Right cardiac atrium (tissue), 5 donors: Measurements from ENCODE around the gene SUFU. TPM values are rescaled to one million over a fixed set of nuclear protein-coding genes. Genes with fewer than 3 reads are reported as not detected.
A peak's percentile ranks its signal among the peaks of the same experiment; 100 is the strongest.

ENCODE experiments used
- ATAC-seq, 2 donors: fragments of 200-7000 bp; cut with Tn5 transposase; one replicate each; pipeline versions ENCODE4 v1.8.0 to v1.9.1; 2020; ENCODE audit warnings: moderate library complexity in 2 of 2, mild to moderate bottlenecking in 1 of 2
- DNase-seq, 3 donors: peaks; one replicate each; pipeline ENCODE4 v3.0.0-alpha.2; 2020
- H3K27ac ChIP-seq: one replicate; pipeline ENCODE4 v1.5.1; 2013; ENCODE audit warnings: mild to moderate bottlenecking, low read length, control low read depth, moderate library complexity
- H3K27me3 ChIP-seq: one replicate; pipeline ENCODE4 v1.6.1; 2013; ENCODE audit not compliant: control insufficient read depth, insufficient read depth
- H3K4me1 ChIP-seq: one replicate; pipeline ENCODE4 v1.6.1; 2013; ENCODE audit warnings: low read length; ENCODE audit not compliant: control insufficient read depth, insufficient read depth
- H3K4me3 ChIP-seq: one replicate; pipeline ENCODE4 v1.5.1; 2013; ENCODE audit warnings: low read length, control low read depth
- H3K9me3 ChIP-seq: one replicate; pipeline ENCODE4 v1.6.1; 2013; ENCODE audit warnings: low read length; ENCODE audit not compliant: control insufficient read depth
- WGBS: extraction: QIAGEN DNeasy Blood & Tissue Kit; methylation state at CpG from one replicate; pipeline ENCODE4 v1.1.7; 2013; 5-methylcytosine and 5-hydroxymethylcytosine counted together
- intact Hi-C, 4 donors: fragments of 100-400 bp; cut with DNase I; formaldehyde crosslinking; loops; one replicate each; pipeline versions ENCODE4 v1.11.0 to v1.14.0; 2022 to 2023
- polyA plus RNA-seq: library from polyadenylated mRNA; stranded (reverse); fragments of 200-250 nt; gene quantifications from one replicate; pipeline ENCODE4 v1.2.3, GENCODE V29; 2013
- total RNA-seq, 4 donors: library from RNA; stranded (reverse); fragmentation: NEBNext Ultra II Directional; extraction: Animal tissue kit (Norgen Biotek cat#: 25700); gene quantifications; one replicate each; pipeline ENCODE4 v1.2.1, GENCODE V29; 2021
- donor health status: healthy with polysubstance abuse.
- donor health status: DM: no; HTN: yes; CAD: no.
- donor health status: DM: no; HTN: no; CAD: no.
- donor health status: DM: no; HTN: yes; CAD: no; lungs with severe emphysema.
- donor health status: DM: yes; HTN: yes; CAD: no.

SUFU gene
- total and polyA plus RNA-seq, 5 donors: 6.7 to 11.8 (median 11.4) TPM

DNA sequence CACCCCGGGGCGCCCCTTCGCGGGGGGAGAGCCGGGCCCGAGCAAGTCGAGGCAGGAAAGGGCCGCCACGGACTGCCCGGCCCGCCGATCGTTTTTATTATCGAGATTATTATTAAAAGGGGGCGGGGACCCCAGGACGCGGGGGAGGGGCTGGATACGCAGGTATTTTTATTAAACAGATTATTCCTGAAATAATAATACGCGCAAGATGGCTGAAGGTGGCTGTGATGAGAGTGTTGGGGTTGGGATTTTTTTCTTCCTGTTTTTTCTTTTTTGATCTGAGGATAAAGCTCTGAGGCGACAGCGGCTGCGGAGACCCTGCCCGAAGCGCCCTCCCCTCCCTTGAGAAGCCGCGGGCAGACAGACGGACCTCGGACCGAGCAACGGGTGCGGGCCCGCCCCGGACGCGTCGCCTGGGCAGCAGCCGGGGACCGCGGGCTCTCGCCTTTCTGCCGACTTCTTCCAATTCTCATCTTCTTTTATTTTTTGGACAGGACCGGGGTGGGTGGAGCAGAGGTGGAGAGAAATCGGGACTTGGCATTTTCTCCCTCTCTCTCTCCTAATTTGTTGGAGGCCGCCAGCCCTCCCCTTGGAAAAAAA, 139.1 kb downstream of the SUFU start:
- Histone ChIP-seq H3K27ac (peak overlapping the region; percentile 96), H3K27me3 (no peaks in the 10 kb centered on the region), H3K9me3 (no peaks in the 10 kb centered on the region), H3K4me3 (peak overlapping the region; percentile 93), H3K4me1 (peaks cover 6% of the 10 kb centered on the region)
- peak; percentile 74 to 90 (median 89) for DNase-seq
- peak in 1 of 2 donors; percentile 9 for ATAC-seq
- WGBS: under 1% methylated on average over 45 of the region's 45 CpGs
- intact Hi-C loops: no loop called here

DNA sequence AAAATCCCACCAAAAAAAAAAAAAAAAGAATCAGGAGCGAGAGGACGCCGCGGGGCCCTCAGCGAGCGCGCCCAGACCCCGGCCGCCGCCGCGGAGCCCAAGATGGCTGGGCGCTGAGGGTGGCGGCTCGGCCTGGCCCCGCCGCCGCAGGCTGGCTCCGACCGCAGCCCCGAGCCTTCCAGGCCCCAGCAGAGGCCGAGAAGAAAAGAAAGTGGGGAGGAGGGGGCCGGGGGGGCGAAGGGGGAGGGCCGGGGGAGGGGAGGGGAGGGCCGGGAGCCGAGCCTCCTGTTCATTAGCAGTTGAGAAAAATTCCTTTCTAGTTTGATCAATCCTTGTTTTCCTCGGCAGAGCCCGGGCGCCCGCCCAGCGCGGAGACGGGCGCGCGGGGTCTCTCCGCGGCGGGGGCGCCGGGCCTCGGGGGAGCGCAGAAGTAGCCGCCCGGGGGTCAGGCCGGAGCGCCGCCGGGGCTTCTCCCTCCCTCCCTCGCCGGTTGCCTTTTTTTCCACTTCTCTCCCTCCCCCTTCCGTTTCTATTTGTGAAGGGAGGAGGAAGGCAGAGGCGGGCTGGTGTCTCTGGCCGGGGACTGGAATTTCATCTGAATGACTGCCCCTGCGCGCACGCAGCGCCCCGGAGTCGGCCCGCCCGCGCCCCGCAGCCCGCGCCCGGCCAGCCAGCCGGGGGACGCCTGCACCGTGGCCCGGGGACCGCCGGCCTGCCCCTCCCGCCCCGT, 139.7 kb downstream of the SUFU start:
- under 1% methylated on average over 76 of the region's 76 CpGs for WGBS
- ATAC-seq: peak; percentile 5 to 28
- intact Hi-C loops: no loop called here
- Histone ChIP-seq H3K9me3 (no peaks in the 10 kb centered on the region), H3K4me3 (peak overlapping the region; percentile 93), H3K4me1 (peaks cover 12% of the 10 kb centered on the region), H3K27ac (peak overlapping the region; percentile 98), H3K27me3 (no peaks in the 10 kb centered on the region)
- peak; percentile 74 to 89 (median 89) for DNase-seq

DNA sequence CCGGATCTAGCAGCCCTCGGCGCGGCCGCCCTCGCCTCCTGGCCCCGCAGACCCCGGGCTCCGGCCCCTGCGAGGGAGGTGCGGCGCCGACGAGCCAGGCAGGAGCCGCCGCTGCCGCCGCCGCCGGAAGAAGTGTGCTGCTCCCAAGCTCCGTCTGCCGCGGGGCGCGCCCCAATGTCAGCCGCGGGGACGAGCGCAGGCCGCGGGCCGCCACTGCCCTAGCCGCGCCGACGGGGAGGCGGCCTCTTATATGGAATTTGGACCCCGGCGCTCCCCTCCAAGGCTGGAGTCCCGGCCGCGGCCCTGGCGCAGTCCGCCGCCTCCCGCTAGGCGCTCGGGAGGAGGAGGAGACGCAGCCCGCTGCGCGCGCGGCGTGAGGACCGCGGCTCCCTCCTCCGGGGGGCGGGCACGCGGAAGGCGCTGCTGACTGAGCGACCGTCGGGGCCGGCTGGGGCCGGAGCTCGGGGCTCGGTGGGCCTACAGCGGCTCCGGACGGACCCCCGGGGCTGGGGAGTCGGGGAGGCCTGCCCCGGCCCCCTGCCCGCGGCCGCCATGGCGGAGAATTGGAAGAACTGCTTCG, 140.4 kb downstream of the SUFU start, which contains the start of gene TRIM8:
Gene TRIM8 (plus strand): TSS at position 414 of the 580 bp plus-strand sequence. CDS start 139 bp downstream, at position 553.
- Histone ChIP-seq H3K4me1 (peaks cover 19% of the 10 kb centered on the region), H3K27ac (peak within 1 kb of the TSS; percentile 98), H3K9me3 (no peaks in the 10 kb centered on the region), H3K27me3 (no peaks in the 10 kb centered on the region), H3K4me3 (peak within 1 kb of the TSS; percentile 93)
- ATAC-seq (no peak), DNase-seq (peak; percentile 56 to 85 (median 84))
- WGBS: under 1% methylated on average over 80 of the region's 80 CpGs
- intact Hi-C loops: no loop called here

DNA sequence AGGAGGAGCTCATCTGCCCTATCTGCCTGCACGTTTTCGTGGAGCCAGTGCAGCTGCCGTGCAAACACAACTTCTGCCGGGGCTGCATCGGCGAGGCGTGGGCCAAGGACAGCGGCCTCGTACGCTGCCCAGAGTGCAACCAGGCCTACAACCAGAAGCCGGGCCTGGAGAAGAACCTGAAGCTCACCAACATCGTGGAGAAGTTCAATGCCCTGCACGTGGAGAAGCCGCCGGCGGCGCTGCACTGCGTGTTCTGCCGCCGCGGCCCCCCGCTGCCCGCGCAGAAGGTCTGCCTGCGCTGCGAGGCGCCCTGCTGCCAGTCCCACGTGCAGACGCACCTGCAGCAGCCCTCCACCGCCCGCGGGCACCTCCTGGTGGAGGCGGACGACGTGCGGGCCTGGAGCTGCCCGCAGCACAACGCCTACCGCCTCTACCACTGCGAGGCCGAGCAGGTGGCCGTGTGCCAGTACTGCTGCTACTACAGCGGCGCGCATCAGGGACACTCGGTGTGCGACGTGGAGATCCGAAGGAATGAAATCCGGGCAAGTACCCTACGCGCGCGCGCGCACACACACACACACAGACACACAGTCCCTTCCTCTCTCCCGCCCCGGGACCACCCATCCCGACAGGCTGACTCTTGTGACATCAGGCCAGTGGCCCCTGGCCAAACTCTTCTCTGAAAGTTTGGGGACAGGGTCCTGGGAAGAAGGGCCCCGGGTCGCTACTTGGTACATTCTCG, 141.0 kb downstream of the SUFU start:
- peak overlapping the region; percentile 93 for H3K4me3 ChIP-seq
- no peaks in the 10 kb centered on the region for H3K9me3 ChIP-seq
- peak overlapping the region; percentile 98 for H3K27ac ChIP-seq
- no peaks in the 10 kb centered on the region for H3K27me3 ChIP-seq
- peaks cover 25% of the 10 kb centered on the region for H3K4me1 ChIP-seq
- DNase-seq (peak; percentile 84 to 94 (median 94)), ATAC-seq (peak; percentile 9)
- WGBS: under 1% methylated on average over 62 of the region's 62 CpGs
- intact Hi-C loops: loop anchor here in 2 of 4 donors (5.0 kb wide), 2 partner anchors 48 to 67 kb away; partner anchors contain the start of genes ARL3 (in 1 of the 2) and SFXN2 (in 1 of the 2)

DNA sequence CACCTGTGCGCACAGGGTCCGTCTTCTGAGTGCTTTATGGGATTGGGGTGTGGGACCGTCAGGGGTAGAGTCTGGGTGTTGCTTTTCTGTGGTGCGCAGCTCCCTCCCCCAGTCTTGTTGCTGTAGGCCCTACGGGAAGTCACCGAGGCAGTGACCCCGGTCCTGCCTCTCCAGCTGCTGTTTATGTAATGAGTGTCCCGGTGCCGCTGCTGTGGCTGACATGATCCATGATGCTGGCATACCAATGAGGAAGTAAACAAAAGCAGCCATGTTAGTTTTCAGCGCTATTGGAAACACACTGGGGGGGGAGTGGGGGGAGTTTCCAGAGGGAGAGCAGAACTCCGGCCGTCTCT, 141.6 kb downstream of the SUFU start:
- ATAC-seq (peak; percentile 0 to 4), DNase-seq (peak; percentile 70 to 88 (median 87))
- no peaks in the 10 kb centered on the region for H3K27me3 ChIP-seq
- WGBS: under 1% methylated on average over 12 of the region's 12 CpGs
- peaks cover 28% of the 10 kb centered on the region for H3K4me1 ChIP-seq
- H3K4me3 ChIP-seq: peak overlapping the region; percentile 93
- H3K27ac ChIP-seq: peak overlapping the region; percentile 98
- intact Hi-C loops: loop anchor here in 2 of 4 donors (5.0 kb wide), 2 partner anchors 48 to 67 kb away; partner anchors contain the start of genes ARL3 (in 1 of the 2) and SFXN2 (in 1 of the 2)
- no peaks in the 10 kb centered on the region for H3K9me3 ChIP-seq

DNA sequence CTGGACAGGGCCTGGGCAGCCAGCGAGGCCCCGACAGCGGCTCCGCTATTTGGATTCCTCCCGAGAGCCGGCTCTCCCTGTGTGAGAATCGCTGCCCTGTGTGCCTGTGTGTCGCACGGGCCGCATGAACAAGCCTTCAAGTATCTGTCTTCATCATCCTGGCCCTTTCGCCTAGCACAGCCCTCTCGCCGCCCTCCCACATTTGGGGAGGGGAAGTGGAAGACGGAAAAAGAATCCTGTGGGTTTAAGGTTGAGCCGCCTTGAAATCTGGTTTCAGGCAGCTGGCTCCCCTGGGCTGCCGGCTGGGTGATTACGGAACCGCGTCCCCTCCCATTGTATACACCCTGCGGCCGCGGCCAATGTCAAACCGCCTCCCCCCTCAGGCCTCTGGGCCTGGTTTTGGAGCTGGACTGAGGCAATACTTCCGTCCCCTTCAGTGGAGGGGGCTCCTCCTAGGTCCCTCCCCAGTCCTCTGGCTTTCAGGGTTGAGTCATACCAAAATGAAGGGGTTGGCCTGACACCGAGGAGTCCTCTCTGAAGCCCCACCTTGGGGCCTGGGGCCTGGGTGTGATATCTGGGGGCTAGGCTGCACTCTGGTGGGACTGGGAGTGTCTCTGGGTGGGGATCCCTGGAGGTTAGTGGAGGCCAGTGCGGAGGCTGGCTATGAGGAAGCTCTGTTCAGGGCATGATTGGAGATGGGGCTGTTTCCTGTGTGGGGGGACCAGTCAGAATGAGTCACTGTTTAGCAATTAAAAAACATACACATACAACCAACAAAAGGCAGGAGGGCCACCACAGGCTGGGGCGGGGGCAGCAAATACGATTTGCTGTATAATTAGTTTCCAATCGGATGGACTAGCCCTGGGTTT, 142.2 kb downstream of the SUFU start:
- H3K9me3 ChIP-seq: no peaks in the 10 kb centered on the region
- peak overlapping the region; percentile 98 for H3K27ac ChIP-seq
- intact Hi-C loops: loop anchor here in 2 of 4 donors (5.0 kb wide), 2 partner anchors 49 to 66 kb away; partner anchors contain the start of genes ARL3 (in 1 of the 2) and SFXN2 (in 1 of the 2)
- under 1% methylated on average over 29 of the region's 29 CpGs for WGBS
- DNase-seq: peak; percentile 94 to 96 (median 95)
- no peaks in the 10 kb centered on the region for H3K27me3 ChIP-seq
- peak; percentile 61 to 73 for ATAC-seq
- peaks cover 32% of the 10 kb centered on the region for H3K4me1 ChIP-seq
- H3K4me3 ChIP-seq: peak overlapping the region; percentile 93

DNA sequence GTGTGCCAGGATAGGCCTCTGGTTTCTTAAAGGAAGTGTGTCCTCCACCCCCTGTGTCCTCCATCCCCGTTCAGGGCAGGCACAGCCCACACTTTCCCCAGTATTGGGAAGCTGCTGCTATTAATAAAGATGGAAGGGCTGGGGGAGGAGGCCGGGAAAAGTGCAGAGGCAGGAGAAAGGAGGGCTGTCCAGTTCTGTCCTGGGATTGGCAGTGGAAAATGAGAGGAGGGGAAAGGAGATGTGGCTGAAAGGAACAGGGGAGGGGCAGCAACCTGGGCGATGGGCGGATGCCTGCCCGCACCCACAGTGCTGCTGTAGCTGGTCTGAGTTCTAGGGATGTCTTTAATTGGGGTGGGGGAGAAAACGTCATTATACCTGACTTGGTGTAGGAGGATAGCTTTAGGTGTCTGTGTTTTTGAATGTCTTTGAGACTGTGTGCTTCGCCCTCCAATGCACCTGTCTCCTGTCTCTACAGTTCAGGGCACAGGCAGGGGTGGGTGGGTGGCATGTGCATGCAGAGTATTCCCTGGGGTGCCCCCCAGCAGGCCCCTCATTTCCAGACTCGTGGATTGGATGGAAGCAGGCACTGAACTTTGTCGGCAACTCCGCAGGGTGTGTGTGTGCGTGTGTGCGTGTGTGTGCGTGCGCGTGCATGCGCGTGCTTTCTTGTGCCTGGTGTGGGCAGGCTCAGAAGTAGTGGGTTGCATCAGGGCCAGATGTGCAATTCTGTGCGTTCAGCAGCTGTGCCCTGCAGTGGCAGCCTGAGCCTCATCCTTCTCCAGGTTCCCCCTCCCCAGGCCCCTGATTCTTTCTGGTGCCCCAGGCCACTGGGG, 143.1 kb downstream of the SUFU start:
- WGBS: 12% methylated on average over 18 of the region's 18 CpGs
- H3K9me3 ChIP-seq: no peaks in the 10 kb centered on the region
- no peaks in the 10 kb centered on the region for H3K27me3 ChIP-seq
- peak overlapping the region; percentile 93 for H3K4me3 ChIP-seq
- DNase-seq (peak; percentile 62 to 83 (median 81)), ATAC-seq (peak; percentile 1 to 31)
- H3K4me1 ChIP-seq: peaks cover 39% of the 10 kb centered on the region
- intact Hi-C loops: loop anchor here in 2 of 4 donors (5.0 kb wide), 2 partner anchors 50 to 65 kb away; partner anchors contain the start of genes ARL3 (in 1 of the 2) and SFXN2 (in 1 of the 2)
- peak overlapping the region; percentile 98 for H3K27ac ChIP-seq

DNA sequence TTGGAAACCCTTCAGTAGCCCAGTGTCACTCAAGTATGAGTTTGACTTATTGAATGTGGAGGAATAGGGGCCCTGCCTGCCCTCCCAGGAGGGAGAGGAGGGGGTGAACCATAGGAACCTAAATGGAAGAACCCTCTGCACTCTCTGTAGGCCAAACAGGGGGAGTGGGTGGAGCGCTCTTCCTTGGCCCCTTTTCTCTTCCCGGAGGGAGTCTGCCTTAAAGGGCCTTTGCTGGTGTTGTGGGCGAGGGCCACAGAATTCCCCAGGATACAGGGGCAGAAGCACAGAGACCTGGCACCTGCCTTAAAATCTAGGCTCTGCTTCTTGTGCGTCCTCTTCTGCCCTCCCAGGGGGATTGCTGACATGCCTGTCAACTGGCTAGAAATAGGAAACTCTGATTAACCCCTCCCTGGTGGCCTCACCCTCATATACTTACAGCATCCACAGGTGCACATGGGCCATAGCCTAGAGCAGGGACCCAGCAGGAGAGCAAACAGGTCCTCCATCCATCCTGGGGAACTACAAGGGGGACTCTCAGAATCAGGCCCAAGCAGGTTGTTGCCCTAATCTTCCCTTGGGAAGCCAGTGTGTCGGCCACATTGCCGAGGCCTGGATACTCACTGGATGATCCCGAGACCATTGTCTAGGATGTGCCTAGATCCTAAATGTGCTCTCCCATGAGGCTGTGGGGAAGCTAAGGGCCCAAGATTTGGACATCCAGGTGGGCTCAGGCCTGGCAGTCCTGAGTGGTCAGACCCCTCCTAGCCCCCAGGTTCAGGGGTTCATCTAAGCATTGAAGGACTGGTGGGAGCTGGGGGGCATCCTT, 143.9 kb downstream of the SUFU start:
- Histone ChIP-seq H3K27ac (peak overlapping the region; percentile 23), H3K4me3 (peak overlapping the region; percentile 93), H3K4me1 (peaks cover 40% of the 10 kb centered on the region), H3K27me3 (no peaks in the 10 kb centered on the region), H3K9me3 (no peaks in the 10 kb centered on the region)
- WGBS: 33% methylated on average over 7 of the region's 7 CpGs
- DNase-seq: peak; percentile 15 to 46 (median 31)
- no peak for ATAC-seq
- intact Hi-C loops: loop anchor here in 2 of 4 donors (5.0 kb wide), 2 partner anchors 50 to 65 kb away; partner anchors contain the start of genes ARL3 (in 1 of the 2) and SFXN2 (in 1 of the 2)
